GM13976 (cell line): Measurements from ENCODE around the gene ABCE1.

Source experiments
- DNase-seq: peaks from one replicate; pipeline ENCODE4 v3.0.0; 2012; ENCODE audit warnings: low spot score
- in situ Hi-C: fragments of 300-500 bp; cut with MboI; formaldehyde crosslinking; loops from one replicate; pipeline ENCODE4 v1.12.0; 2022; ENCODE audit warnings: low sequenced_read_pairs, mixed read lengths, inconsistent platforms; ENCODE audit not compliant: unreplicated experiment
- TF ChIP-seq, protein P1 (sequence below): IDR thresholded peaks from 2 replicates; pipeline ENCODE4 v1.5.1; 2012; ENCODE audit warnings: borderline replicate concordance, mild to moderate bottlenecking; ENCODE audit not compliant: insufficient read depth; ENCODE audit errors: extremely low read depth, missing control alignments, control extremely low read depth

ABCE1 gene

DNA sequence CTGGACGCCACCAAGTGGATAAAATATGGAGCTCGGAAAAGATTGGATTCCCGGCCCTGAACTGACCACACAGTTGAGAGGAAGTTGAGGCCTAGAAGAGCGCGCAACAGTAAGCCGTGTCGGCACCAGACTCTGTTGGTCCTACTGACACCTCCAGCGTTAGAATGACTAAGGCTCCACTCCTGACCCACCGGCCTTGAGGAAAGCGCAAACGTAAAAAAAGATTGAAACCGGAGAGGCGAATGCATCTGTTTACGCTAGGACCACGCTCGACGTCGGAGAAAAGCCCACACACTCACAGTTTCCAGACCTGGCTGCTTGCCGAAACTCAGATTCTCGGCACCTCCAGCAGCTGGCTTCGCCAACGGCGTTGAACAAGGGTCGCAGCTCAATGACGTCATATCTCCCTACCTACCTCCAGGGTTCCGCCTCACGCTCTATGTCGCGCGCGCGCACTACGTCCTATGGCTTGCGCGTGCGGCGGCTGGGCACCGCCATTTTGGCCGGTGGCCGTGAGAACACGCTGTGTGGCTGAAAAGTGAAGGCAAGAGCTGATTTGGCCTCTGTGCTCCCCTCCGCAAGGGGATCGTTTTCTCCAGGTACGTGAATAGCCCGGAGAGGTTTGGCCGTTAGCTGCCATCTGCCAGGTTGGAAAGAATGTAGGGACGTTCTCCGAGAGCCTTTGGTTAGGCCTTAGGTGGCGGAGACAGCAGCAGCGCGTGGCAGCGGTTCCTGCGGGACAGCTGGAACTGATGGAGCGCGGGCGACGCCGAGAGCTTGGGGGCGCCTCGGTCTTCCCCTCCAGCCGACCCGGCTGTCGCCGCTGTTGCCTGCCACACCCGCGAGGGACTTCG, at the start of gene ABCE1, which contains the start of gene ANAPC10:
ABCE1 (plus strand) TSS at position 491 of the 854 bp plus-strand sequence. CDS start 6,102 bp downstream, outside the sequence.
ANAPC10 (minus strand) TSS at position 376 of the 854 bp plus-strand sequence. CDS start 2,097 bp downstream, outside the sequence.
- peak; percentile 91 for DNase-seq
- in situ Hi-C loops: no loop called here
- TF ChIP-seq, protein P1, sequence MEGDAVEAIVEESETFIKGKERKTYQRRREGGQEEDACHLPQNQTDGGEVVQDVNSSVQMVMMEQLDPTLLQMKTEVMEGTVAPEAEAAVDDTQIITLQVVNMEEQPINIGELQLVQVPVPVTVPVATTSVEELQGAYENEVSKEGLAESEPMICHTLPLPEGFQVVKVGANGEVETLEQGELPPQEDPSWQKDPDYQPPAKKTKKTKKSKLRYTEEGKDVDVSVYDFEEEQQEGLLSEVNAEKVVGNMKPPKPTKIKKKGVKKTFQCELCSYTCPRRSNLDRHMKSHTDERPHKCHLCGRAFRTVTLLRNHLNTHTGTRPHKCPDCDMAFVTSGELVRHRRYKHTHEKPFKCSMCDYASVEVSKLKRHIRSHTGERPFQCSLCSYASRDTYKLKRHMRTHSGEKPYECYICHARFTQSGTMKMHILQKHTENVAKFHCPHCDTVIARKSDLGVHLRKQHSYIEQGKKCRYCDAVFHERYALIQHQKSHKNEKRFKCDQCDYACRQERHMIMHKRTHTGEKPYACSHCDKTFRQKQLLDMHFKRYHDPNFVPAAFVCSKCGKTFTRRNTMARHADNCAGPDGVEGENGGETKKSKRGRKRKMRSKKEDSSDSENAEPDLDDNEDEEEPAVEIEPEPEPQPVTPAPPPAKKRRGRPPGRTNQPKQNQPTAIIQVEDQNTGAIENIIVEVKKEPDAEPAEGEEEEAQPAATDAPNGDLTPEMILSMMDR: peak; percentile 26

DNA sequence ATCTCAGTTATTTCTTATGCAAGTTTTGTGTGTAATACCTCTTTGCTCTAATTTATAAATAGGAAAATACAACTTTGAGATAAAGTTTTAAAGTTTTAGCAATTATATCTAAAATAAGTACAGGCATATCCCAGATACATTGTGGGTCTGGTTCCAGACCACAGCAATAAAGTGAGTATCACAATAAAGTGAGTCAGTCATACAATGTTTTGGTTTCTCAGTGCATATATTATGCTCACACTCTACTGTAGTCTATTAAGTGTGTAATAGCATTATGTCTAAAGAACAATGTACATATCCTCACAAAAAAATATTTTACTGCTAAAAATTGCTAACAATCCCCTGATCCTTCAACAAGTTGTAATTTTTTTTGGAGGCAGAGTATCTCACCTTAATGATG, 49.3 kb upstream of the ABCE1 start:
- no peak for DNase-seq
- TF ChIP-seq, protein P1: no peak
- in situ Hi-C loops: no loop called here

DNA sequence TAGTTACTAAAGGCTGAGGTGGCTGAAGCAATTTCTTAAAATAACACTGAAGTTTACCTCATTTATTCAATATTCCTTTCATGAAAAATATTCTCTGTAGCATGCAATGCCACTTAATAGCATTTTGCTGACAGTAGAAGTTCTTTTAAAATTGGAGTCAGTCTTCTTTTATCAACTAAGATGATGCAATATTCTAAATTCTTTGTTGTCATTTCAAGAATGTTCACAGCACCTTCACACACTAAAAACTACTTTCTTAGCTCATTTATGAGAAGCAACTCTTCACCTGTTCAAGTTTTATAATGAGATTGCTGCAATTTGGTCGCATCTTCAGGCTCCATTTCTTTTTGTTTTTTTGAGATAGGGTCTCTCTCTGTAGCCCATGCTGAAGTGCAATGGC, 48.9 kb upstream of the ABCE1 start:
- DNase-seq: no peak
- in situ Hi-C loops: no loop called here
- TF ChIP-seq, protein P1: no peak

DNA sequence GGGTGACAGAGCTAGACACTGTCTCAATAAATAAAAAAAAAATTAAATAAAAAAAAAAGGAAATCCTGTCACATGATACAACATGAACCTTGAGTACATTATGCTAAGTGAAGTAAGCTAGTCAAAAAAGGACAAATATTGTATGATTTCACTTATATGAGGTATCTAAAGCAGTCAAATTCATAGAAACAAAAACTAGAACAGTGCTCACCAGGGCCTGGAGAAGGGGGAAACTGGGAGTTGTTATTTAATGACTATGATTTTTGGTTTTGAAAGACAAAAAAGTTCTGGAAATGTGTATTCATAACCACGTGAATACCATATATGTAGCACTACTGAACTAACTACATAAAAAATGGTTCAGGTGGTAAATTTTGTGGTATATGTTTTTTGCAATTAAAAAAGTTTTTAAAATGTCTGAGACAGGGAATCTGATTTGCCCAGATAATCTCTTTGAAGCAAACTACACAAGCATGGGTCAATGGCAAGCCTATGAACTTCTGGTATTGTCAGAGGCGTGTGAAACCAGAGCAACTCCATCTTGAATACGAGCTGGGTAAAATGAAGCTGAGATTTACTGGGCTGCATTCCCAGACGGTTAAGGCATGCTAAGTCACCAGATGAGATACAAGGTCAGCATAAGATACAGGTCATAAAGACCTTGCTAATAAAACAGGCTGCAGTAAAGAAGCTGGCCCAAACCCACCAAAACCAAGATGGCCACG, 42.4 kb upstream of the ABCE1 start:
- in situ Hi-C loops: loop anchor here (25.0 kb wide), 1 partner anchor 418 kb away; the partner anchor contains the start of gene HHIP
- no peak for DNase-seq
- TF ChIP-seq, protein P1: no peak

DNA sequence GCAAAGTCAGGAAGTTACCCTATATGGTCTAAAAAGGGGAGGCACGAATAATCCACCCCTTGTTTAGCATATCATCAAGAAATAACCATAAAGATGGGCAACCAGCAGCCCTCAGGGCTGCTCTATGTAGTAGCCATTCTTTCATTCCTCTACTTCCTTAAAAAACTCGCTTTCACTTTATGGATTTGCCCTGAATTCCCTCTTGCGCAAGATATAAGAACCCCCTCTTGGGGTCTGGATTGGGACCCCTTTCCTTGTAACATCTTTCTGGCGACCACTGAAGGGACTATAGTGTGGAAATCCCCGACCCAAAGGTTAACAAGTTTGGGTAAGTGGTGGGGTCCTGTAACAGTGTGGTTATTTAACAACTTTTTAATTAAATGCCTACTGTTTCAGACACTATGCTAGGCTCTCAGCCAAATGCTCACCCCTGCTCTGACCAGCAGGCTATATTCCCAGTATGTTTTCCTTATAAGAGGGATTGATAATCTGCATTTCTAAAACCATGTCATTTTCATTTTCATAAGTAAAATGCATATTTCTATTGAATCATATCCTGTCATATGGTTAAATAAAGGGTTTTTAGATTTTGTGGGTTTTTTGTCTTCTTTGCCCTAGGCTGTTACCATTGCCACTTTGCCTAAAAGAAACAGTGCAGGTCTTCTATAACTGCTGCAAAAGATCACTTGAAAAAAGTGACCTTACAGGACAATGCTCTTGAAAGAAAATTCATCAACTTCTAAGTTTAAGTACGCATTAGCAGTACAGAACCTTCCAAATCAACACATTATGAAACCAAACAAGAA, 41.6 kb upstream of the ABCE1 start:
- no peak for DNase-seq
- in situ Hi-C loops: loop anchor here (25.0 kb wide), 1 partner anchor 419 kb away; the partner anchor contains the start of gene HHIP
- TF ChIP-seq, protein P1: no peak

DNA sequence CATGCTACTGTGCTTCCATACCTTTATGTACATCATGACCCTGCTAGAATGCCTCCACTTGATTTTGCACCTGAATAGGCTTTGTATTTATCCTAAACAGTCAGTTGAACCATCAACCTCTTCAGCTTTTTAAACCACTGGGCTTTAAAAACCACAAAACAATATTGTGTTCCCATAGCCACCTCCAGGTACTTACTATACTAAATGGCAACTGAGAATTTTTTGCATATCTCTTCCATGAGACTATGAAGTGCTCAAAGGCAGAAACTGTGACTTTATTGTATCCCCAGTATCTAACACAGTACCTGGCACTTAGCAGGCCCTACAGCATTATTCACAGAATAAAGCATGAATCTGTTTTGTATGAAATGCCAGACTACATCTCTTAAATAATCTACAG, 39.9 kb upstream of the ABCE1 start:
- in situ Hi-C loops: loop anchor here (25.0 kb wide), 1 partner anchor 421 kb away; the partner anchor contains the start of gene HHIP
- TF ChIP-seq, protein P1: no peak
- DNase-seq: no peak
